Trophoblast cell (in vitro differentiated cells and primary cell): ENCODE data around the gene ARHGEF12.

Experiments
- DNase-seq, 2 donors: peaks; one replicate each; pipeline ENCODE4 v3.0.0-alpha.2; 2016
- H2AFZ ChIP-seq: 2 replicates; pipeline ENCODE4 v1.6.1; 2013; ENCODE audit warnings: low read length, moderate library complexity, mild to moderate bottlenecking; ENCODE audit not compliant: insufficient read depth, poor library complexity
- H2AK5ac ChIP-seq: 2 replicates; pipeline ENCODE4 v1.6.1; 2013; ENCODE audit warnings: mild to moderate bottlenecking, low read length
- H2BK120ac ChIP-seq: 2 replicates; pipeline ENCODE4 v1.6.1; 2013; ENCODE audit warnings: low read length, mild to moderate bottlenecking, moderate library complexity; ENCODE audit not compliant: insufficient read depth, poor library complexity
- H2BK12ac ChIP-seq: 2 replicates; pipeline ENCODE4 v1.6.1; 2013; ENCODE audit warnings: mild to moderate bottlenecking, low read length, moderate library complexity
- H2BK5ac ChIP-seq: 2 replicates; pipeline ENCODE4 v1.6.1; 2013; ENCODE audit warnings: low read length, low read depth, moderate library complexity, mild to moderate bottlenecking; ENCODE audit not compliant: poor library complexity
- H3K14ac ChIP-seq: 2 replicates; pipeline ENCODE4 v1.6.1; 2013; ENCODE audit warnings: mild to moderate bottlenecking, low read length
- H3K18ac ChIP-seq: 2 replicates; pipeline ENCODE4 v1.6.1; 2013; ENCODE audit warnings: mild to moderate bottlenecking, low read length
- H3K23ac ChIP-seq: 2 replicates; pipeline ENCODE4 v1.6.1; 2013; ENCODE audit warnings: low read length
- H3K27ac ChIP-seq: 2 replicates; pipeline ENCODE4 v1.5.1; 2013; ENCODE audit warnings: low read depth, mild to moderate bottlenecking, inconsistent platforms, low read length, moderate library complexity
- H3K27me3 ChIP-seq: 2 replicates; pipeline ENCODE4 v1.6.1; 2013; ENCODE audit warnings: inconsistent platforms, mild to moderate bottlenecking, low read length, moderate library complexity; ENCODE audit not compliant: insufficient read depth
- H3K36me3 ChIP-seq, 2 experiments: 1 replicate in 1 of 2; 2 replicates in 1 of 2; pipeline ENCODE4 v1.6.1; 2013; ENCODE audit warnings: low read length in 2 of 2, mild to moderate bottlenecking in 2 of 2, moderate library complexity in 1 of 2; ENCODE audit not compliant: insufficient read depth in 2 of 2, control insufficient read depth in 1 of 2
- H3K4ac ChIP-seq: 2 replicates; pipeline ENCODE4 v1.6.1; 2013; ENCODE audit warnings: low read depth, mild to moderate bottlenecking, low read length, moderate library complexity
- H3K4me1 ChIP-seq, 2 experiments: 1 replicate in 1 of 2; 2 replicates in 1 of 2; pipeline ENCODE4 v1.6.1; 2013; ENCODE audit warnings: low read length in 2 of 2, mild to moderate bottlenecking in 2 of 2, moderate library complexity in 1 of 2; ENCODE audit not compliant: insufficient read depth in 2 of 2, control insufficient read depth in 1 of 2
- H3K4me2 ChIP-seq: 2 replicates; pipeline ENCODE4 v1.6.1; 2013; ENCODE audit warnings: inconsistent platforms, mild to moderate bottlenecking, low read length, moderate library complexity
- H3K4me3 ChIP-seq: 2 replicates; pipeline ENCODE4 v1.5.1; 2013; ENCODE audit warnings: mild to moderate bottlenecking, low read depth, low read length, inconsistent platforms
- H3K79me1 ChIP-seq: one replicate; pipeline ENCODE4 v1.6.1; 2013; ENCODE audit warnings: low read length
- H3K79me2 ChIP-seq: 2 replicates; pipeline ENCODE4 v1.6.1; 2013; ENCODE audit warnings: low read length, mild to moderate bottlenecking; ENCODE audit not compliant: control insufficient read depth, insufficient read depth, poor library complexity
- H3K9ac ChIP-seq: 2 replicates; pipeline ENCODE4 v1.6.1; 2013; ENCODE audit warnings: mild to moderate bottlenecking, low read length
- H3K9me3 ChIP-seq: 2 replicates; pipeline ENCODE4 v1.6.1; 2013; ENCODE audit warnings: low read depth, mild to moderate bottlenecking, control low read depth, inconsistent platforms, low read length; ENCODE audit not compliant: insufficient read depth
- H4K12ac ChIP-seq: 2 replicates; pipeline ENCODE4 v1.6.1; 2013; ENCODE audit warnings: low read depth, mild to moderate bottlenecking, low read length, moderate library complexity
- H4K8ac ChIP-seq: 2 replicates; pipeline ENCODE4 v1.6.1; 2013; ENCODE audit warnings: low read depth, mild to moderate bottlenecking, low read length, moderate library complexity
- H4K91ac ChIP-seq: one replicate; pipeline ENCODE4 v1.6.1; 2013; ENCODE audit warnings: low read depth, mild to moderate bottlenecking, low read length, moderate library complexity
- WGBS: extraction: QIAGEN DNeasy Blood & Tissue Kit; methylation state at CpG from one replicate; pipeline ENCODE4 v1.1.7; 2013; ENCODE audit warnings: missing lambda C conversion rate; ENCODE audit not compliant: insufficient read length, insufficient coverage; ENCODE audit errors: extremely low coverage; 5-methylcytosine and 5-hydroxymethylcytosine counted together

Gene ARHGEF12

GRCh38 chr11:120391292-120391691, 55.1 kb downstream of the ARHGEF12 start:
- no peak overlapping the region for H4K12ac ChIP-seq
- H2BK12ac ChIP-seq, result no peak overlapping the region
- H2BK5ac ChIP-seq, result no peak overlapping the region

GRCh38 chr11:120391854-120392253, 55.6 kb downstream of the ARHGEF12 start:
- Histone ChIP-seq H2AK5ac (no peak overlapping the region), H2BK120ac (no peak overlapping the region), H3K27me3 (no peaks in the 10 kb centered on the region), H3K79me1 (no peaks in the 10 kb centered on the region), H3K14ac (no peak overlapping the region), H3K27ac (no peak overlapping the region), H3K9me3 (no peaks in the 10 kb centered on the region), H2AFZ (no peak overlapping the region), H3K36me3 (no peaks in the 10 kb centered on the region), H3K4me1 (no peaks in the 10 kb centered on the region), H3K4me3 (no peak overlapping the region), H3K23ac (no peak overlapping the region), H3K18ac (no peak overlapping the region), H4K8ac (no peak overlapping the region), H3K9ac (no peak overlapping the region), H4K91ac (no peak overlapping the region), H3K4me2 (no peak overlapping the region), H2BK12ac (no peak overlapping the region), H3K79me2 (no peaks in the 10 kb centered on the region), H4K12ac (no peak overlapping the region), H2BK5ac (no peak overlapping the region), H3K4ac (no peak overlapping the region)
- no peak for DNase-seq
- WGBS, result no CpG with 5 or more reads among the region's 1 CpG

More at GRCh38 chr11:120391292-120391691, 55.1 kb downstream of the ARHGEF12 start:
- Histone ChIP-seq H3K27ac (peak overlapping the region; percentile 11), H3K4ac (no peak overlapping the region), H3K4me2 (no peak overlapping the region), H2BK120ac (no peak overlapping the region), H3K9ac (no peak overlapping the region), H2AFZ (no peak overlapping the region), H3K27me3 (no peaks in the 10 kb centered on the region), H3K14ac (no peak overlapping the region), H3K4me1 (no peaks in the 10 kb centered on the region), H4K8ac (no peak overlapping the region), H3K79me1 (no peaks in the 10 kb centered on the region), H3K4me3 (no peak overlapping the region), H2AK5ac (no peak overlapping the region), H3K79me2 (no peaks in the 10 kb centered on the region), H3K18ac (no peak overlapping the region), H3K36me3 (no peaks in the 10 kb centered on the region), H4K91ac (no peak overlapping the region), H3K9me3 (no peaks in the 10 kb centered on the region), H3K23ac (no peak overlapping the region)
- DNase-seq, result no peak

GRCh38 chr11:120392314-120392713, 56.1 kb downstream of the ARHGEF12 start:
- Histone ChIP-seq H3K27me3 (no peaks in the 10 kb centered on the region), H2AK5ac (no peak overlapping the region), H3K4me2 (no peak overlapping the region), H3K79me1 (no peaks in the 10 kb centered on the region), H3K4me1 (no peaks in the 10 kb centered on the region), H2BK12ac (no peak overlapping the region), H3K79me2 (no peaks in the 10 kb centered on the region), H2AFZ (no peak overlapping the region), H4K91ac (no peak overlapping the region), H3K36me3 (no peaks in the 10 kb centered on the region), H4K12ac (no peak overlapping the region), H3K4ac (no peak overlapping the region), H3K18ac (no peak overlapping the region), H3K4me3 (no peak overlapping the region), H2BK120ac (no peak overlapping the region), H3K14ac (no peak overlapping the region), H3K23ac (no peak overlapping the region), H3K27ac (no peak overlapping the region), H4K8ac (no peak overlapping the region), H3K9me3 (no peaks in the 10 kb centered on the region), H3K9ac (no peak overlapping the region), H2BK5ac (no peak overlapping the region)
- no peak for DNase-seq
- WGBS, result no CpG with 5 or more reads among the region's 6 CpGs

- Histone ChIP-seq H4K8ac (no peak overlapping the region), H4K91ac (no peak overlapping the region), H3K27ac (no peak overlapping the region), H3K79me2 (no peaks in the 10 kb centered on the region), H2BK120ac (no peak overlapping the region), H3K14ac (no peak overlapping the region), H3K4me1 (no peaks in the 10 kb centered on the region), H2AFZ (no peak overlapping the region), H4K12ac (no peak overlapping the region), H2BK5ac (no peak overlapping the region), H3K36me3 (no peaks in the 10 kb centered on the region), H3K4me2 (no peak overlapping the region), H2BK12ac (no peak overlapping the region), H3K79me1 (no peaks in the 10 kb centered on the region), H3K27me3 (no peaks in the 10 kb centered on the region), H2AK5ac (no peak overlapping the region), H3K9me3 (no peaks in the 10 kb centered on the region), H3K23ac (no peak overlapping the region), H3K18ac (no peak overlapping the region), H3K4me3 (no peak overlapping the region), H3K9ac (no peak overlapping the region), H3K4ac (peak overlapping the region; percentile 33)
- DNase-seq, result no peak
- WGBS, result no CpG with 5 or more reads among the region's 2 CpGs
Observed at GRCh38 chr11:120392793-120393192, 56.6 kb downstream of the ARHGEF12 start.
